DMS153 treated with DMSO at 0.1 percent for 48 hours (cell line): ENCODE measurements around the gene NTSR1.
A peak's percentile ranks its signal among the peaks of the same experiment; 100 is the strongest.

ENCODE experiments used
- DNase-seq: peaks from one replicate; lab custom pipeline; 2025; ENCODE audit not compliant: unreplicated experiment; lab: John Stamatoyannopoulos, UW

NTSR1 gene

GRCh38 chr20:62780696-62781095, 72.1 kb downstream of the NTSR1 start:
- peak; percentile 37 for DNase-seq

DNA sequence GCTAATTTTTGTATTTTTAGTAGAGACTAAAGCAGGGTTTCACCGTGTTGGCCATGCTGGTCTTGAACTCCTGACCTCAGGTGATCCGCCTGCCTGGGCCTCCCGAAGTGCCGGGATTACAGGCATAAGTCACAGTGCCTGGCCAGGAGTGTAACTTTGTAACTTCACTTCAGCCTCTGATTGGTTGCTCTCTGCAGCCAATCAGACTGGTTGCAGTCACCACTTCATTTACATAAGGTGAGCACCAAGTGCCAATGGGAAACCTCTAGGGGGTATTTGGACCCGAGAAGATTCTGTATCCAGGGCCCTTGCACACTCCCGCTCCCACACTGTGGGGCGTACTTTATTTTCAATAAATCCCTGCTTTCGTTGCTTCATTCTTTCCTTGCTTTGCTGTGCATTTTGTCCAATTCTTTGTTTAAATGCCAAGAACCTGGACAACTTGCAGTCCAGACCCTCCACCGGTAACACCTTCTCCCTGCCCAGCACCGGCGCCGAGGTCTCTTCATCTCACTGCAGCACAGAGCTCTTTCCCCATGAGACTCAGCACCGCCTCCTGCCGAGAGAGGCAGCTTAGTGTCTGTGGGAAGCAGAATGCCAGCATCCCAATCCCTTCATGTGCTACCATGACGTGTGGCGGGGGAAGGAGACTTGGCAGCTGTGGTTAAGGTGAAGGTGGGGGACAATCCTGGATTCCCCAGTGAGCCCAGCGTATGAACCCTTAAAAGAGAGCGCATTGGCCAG, 73.7 kb downstream of the NTSR1 start:
- no peak for DNase-seq

- DNase-seq: no peak
Observed at GRCh38 chr20:62782893-62783278, 74.2 kb downstream of the NTSR1 start.

GRCh38 chr20:62784497-62784896, 75.9 kb downstream of the NTSR1 start:
- DNase-seq: no peak

DNA sequence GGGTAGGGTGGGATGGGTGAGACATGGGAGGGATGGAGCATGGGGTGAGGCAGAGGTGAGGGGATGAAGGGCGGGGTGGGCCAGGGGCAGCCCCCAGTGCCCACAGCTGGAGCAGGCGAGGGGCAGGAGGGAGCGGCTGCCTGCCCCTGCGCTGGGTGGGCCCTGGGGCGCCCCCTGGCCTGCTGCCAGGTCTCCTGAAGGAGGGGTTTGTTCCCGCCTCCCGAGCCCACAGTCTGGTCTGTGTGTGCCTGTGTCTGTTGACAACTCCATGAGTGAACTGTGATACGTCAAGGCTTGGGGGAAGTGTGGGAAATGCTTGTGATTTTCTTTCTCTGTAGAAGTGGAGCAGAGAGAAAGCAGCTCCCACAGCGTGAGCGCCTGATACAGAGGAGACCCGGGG, 76.8 kb downstream of the NTSR1 start:
- no peak for DNase-seq

- no peak for DNase-seq
Observed at GRCh38 chr20:62786157-62786556, 77.5 kb downstream of the NTSR1 start.

GRCh38 chr20:62787321-62787720, 78.7 kb downstream of the NTSR1 start:
- DNase-seq: no peak

DNA sequence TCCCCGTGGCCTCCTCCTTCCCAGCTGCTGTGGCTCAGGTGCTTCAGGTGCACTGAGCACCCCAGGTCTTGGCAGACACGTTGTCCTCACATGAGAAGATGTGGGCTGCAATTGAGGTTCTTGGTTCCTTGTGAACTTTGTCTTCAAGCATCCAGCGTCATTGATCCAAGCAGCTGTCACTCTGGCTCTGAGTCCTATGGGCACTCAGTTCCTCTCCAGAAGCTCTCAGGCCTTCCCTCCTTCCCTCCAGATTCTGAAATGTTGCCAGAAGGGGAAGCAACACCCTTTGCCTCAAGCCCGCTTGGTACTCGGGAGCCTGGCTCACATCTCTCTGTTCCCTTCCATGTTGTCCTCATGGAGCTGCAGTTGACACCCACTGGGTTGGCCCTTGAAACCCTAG, 79.2 kb downstream of the NTSR1 start:
- no peak for DNase-seq

- no peak for DNase-seq
Observed at GRCh38 chr20:62788607-62789006, 80.0 kb downstream of the NTSR1 start.

GRCh38 chr20:62790075-62790474, 81.4 kb downstream of the NTSR1 start:
- no peak for DNase-seq

- peak; percentile 85 for DNase-seq
Observed at GRCh38 chr20:62791301-62792181, 82.9 kb downstream of the NTSR1 start.

GRCh38 chr20:62792182-62792939, 83.7 kb downstream of the NTSR1 start:
- no peak for DNase-seq

DNA sequence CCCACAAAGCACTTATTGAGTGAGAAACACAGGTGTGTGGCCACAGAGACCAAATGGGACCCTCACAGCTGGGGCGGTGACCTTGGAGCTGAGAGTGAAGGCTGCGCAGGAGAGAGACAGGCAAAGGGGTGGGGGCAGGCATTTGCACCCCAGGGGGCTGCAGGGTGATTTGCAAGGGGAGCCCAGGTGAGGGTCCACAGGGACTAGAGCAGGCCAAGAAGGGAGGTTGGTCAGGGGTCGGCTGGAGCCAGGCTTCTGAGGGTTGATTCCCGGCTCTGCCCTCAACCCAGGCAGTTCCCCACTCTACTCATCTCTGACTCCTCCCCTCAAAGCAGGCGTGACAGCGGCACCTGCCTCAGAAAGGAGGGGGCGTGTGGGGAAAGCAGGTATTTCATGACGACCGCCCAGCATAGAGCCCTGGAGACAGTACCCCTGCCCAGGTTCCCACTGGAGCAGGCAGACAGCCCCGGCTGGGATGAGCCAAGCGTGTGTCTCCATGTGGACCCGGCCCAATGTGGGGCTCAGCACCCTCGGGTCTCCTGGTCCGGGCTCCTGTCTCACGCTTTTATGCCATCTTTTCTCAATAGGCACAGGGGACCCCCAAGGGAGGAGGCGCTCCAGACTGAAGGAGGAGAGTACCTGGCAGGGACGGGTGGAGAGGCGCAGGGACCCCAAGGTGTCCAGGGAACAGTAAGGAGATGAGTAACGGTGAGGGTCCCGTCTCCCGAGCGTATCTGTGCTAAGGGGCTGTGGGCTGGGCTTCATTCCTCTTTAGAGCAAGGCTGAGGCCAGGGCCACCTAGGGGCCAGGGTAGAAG, 84.5 kb downstream of the NTSR1 start:
- DNase-seq: no peak

- no peak for DNase-seq
Observed at GRCh38 chr20:62793757-62794006, 85.0 kb downstream of the NTSR1 start.

DNA sequence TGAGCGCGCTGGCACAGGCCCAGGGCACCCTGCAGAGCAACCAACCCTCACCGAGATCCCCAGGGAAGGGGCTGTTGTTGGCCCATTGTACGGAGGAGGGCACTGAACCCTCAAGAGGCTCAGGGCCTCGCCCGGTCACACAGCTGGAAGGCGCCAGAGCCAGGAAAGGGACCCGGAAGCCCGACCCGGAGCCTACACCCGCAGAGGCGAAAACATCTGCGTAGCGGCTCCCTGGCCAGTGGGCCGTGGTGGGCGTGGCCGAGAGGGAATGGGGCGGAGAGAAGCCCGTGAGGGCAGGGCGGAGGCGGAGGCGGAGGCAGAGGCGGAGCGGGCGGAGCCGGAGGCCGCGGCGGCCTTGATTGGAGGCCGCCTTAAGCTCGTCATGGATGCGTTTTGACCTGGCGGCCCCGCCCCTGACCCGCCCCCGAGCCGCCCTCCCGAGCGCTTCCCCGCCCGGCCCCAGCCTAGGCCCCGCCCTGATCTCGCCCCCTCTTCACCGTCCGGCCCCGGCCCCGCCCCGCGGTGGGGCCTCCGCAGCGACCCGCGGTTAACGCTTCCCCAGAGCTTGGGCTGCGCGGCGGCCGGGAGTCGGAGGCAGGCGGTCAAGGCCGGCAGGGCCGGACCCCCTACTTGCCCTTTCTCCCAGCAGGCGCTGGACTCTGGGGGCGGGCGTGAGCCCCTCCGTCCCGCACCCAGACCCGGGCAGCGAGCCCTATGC, 85.5 kb downstream of the NTSR1 start:
- peak; percentile 91 for DNase-seq

DNA sequence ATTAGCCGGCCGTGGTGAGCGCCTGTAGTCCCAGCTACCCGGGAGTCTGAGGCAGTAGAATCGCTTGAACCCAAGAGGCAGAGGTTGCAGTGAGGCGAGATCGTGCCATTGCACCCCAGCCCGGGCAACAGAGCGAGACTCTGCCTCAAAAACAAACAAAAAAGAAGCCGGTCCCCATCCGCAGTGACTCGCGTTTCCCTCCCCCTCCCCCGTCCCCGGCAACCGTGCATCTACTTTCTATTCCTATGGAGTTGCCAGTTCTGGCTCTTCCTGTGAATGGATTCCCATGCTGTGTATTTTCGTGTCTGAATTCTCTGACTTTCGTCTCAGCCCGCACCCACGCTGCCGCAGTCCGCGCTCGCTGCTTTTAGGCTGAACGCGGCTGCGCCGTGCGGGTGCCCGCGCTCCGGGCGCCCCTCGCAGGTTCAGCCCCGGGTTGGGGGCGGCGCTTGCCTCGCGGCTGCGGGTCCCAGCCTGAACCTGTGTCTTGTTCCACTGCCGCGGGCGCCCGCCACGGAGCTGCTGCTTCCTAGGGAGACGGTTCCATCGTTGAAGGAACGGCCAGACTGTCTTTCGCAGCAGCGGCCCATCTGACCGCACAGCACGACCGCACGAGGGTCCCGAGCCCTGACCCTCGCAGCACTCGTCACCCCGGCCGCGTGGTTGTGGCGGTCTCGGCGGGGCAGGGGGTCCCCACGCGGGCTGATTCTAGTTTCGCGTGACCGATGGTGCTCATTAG, 86.6 kb downstream of the NTSR1 start:
- no peak for DNase-seq

- no peak for DNase-seq
Observed at GRCh38 chr20:62796699-62797491, 88.3 kb downstream of the NTSR1 start.

- DNase-seq: no peak
Observed at GRCh38 chr20:62797671-62798532, 89.3 kb downstream of the NTSR1 start.
